ENCODE results near the gene TP53.

GRCh38 chr17:7687072-7687907, at the start of gene TP53:
- TF ChIP-seq POLR2AphosphoS5 (IDR thresholded peaks at IDR 0.05) (peak; percentile 73 to 97 (median 92)), EP300 (IDR thresholded peaks at IDR 0.05) (no peak), POLR2A (IDR thresholded peaks at IDR 0.05) (peak in 1 of 2 donors; percentile 59)
- TF ChIP-seq, protein P1, sequence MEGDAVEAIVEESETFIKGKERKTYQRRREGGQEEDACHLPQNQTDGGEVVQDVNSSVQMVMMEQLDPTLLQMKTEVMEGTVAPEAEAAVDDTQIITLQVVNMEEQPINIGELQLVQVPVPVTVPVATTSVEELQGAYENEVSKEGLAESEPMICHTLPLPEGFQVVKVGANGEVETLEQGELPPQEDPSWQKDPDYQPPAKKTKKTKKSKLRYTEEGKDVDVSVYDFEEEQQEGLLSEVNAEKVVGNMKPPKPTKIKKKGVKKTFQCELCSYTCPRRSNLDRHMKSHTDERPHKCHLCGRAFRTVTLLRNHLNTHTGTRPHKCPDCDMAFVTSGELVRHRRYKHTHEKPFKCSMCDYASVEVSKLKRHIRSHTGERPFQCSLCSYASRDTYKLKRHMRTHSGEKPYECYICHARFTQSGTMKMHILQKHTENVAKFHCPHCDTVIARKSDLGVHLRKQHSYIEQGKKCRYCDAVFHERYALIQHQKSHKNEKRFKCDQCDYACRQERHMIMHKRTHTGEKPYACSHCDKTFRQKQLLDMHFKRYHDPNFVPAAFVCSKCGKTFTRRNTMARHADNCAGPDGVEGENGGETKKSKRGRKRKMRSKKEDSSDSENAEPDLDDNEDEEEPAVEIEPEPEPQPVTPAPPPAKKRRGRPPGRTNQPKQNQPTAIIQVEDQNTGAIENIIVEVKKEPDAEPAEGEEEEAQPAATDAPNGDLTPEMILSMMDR (IDR thresholded peaks at IDR 0.05), result no peak
